HG02938 (cell line): ENCODE measurements around the gene CCT8.
A peak's percentile ranks its signal among the peaks of the same experiment; 100 is the strongest.

Experiments
- ATAC-seq: cut with Tn5 transposase; IDR thresholded peaks from one replicate; pipeline ENCODE4 v1.9.1; 2021; ENCODE audit warnings: mild to moderate bottlenecking, moderate library complexity; ENCODE audit not compliant: unreplicated experiment

The CCT8 gene, protein sequence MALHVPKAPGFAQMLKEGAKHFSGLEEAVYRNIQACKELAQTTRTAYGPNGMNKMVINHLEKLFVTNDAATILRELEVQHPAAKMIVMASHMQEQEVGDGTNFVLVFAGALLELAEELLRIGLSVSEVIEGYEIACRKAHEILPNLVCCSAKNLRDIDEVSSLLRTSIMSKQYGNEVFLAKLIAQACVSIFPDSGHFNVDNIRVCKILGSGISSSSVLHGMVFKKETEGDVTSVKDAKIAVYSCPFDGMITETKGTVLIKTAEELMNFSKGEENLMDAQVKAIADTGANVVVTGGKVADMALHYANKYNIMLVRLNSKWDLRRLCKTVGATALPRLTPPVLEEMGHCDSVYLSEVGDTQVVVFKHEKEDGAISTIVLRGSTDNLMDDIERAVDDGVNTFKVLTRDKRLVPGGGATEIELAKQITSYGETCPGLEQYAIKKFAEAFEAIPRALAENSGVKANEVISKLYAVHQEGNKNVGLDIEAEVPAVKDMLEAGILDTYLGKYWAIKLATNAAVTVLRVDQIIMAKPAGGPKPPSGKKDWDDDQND

GRCh38 chr21:29073222-29074006 is at the start of gene CCT8:
Gene CCT8 (minus strand): TSS chr21:29073648. CDS start chr21:29073590, 58 bp downstream.
- peak; percentile 89 for ATAC-seq

DNA sequence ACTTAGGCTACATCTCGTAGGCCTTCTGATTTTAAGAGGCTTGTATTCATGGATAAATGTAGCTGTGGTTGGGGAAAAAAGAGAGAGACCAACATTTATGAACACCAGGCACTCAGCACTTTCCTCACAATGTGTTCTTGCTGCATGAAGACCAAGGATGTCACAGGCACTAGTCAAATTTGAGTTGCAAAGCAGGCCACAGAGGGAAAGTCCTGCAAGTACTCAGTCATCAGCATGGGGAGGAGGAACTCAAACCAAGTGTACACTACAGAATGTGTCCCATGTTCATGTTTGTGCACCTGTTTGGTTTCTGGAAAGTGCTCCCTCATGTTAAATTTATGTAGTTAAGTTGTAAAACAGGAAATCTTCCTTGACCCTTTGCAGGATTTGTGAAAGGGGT is 48.3 kb upstream of the CCT8 start:
- peak; percentile 55 for ATAC-seq

GRCh38 chr21:29117372-29117955 is 44.0 kb upstream of the CCT8 start:
- no peak for ATAC-seq

DNA sequence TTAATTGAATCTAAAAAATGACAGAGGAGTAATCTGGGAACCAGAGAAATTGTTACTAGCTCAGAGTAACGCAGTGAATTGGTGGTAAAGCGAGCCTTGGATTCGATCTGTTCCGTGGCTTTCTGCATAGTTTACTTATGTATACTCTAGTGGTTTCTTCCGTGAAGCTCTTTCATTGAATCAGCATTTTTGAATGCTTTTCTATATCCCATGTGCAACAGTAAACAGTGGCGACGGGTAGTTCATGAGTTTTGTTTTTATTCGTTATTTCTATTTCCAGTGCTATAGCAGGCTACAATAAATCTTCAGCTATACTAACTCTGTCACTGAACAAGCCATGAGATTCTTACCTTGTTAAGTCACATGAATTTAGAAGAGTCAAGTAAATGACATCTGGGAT is 42.5 kb upstream of the CCT8 start:
- no peak for ATAC-seq

DNA sequence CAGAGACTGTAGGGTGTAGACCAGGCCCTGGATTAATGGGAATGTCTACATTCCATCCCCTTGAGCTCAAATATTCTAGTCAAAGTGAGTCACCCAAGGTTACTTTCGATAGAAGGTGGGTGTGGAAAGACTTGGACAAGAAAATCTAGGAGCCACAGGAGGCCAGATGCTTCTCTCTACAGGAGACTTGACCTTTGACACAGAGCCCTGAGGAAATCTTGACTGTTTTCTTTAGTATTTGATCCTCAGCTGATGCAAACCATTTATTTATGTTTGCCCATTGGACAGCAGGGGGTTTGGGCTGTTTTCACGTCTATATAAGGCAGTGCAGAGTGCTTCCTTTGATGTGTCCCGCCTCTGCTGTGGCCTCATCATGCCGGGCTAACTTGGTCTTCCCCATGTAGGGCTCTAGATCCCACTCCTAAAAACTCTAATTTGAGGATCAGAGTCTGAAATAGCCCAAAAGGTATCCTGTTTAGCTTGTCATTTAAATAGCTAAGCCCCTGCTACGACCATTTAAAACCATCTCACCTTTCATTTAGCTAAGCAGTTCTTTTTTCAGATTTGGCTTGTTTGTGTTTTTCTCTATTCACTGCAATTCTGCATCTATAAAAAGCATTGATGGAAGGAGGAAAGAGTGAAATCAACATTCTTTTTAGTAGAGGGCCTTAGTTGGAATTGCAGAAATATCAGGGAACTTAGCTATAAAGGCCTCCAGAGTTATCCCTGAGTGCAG is 41.5 kb upstream of the CCT8 start:
- no peak for ATAC-seq

DNA sequence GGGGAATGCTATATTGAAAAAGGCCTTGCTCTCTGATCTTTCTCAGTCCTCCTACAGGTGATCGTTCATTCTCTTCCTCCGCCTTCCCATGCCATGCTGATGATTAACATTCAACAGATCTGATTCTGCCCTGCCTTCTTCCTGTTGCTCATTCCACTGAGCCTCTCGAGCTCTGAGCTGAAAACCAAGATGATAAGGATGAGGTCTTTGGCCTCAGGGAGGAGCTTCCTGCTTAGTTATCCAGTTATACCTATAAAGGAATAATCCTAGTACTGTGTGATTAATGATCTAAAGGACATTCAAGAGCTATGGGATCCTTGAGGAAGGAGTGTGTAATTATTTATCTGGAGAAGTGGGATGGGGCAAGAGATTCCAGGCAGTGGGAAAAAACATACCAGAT is 31.8 kb upstream of the CCT8 start:
- no peak for ATAC-seq

DNA sequence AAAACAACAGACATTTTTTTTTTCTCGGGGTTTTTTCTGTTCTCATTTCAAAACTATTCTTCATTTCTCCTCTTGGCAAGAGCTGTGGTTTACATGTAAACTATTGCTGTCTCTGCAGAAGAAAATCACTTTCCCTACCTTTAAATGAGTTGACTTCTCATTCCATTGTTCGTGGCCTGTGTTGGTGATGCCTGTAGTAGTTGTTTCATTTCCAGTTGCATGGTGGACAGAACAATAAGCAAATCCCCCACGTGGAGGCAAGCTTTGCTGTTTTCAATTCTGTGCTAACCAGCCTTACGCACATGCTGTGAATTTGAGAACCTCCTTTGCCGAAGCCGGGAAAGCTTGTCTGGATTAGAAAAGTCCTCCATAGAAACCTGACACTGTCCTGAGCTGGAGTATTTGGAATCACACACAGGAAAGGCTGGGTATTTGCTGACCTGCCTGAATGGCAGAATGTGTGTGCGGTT is 30.8 kb upstream of the CCT8 start:
- no peak for ATAC-seq

DNA sequence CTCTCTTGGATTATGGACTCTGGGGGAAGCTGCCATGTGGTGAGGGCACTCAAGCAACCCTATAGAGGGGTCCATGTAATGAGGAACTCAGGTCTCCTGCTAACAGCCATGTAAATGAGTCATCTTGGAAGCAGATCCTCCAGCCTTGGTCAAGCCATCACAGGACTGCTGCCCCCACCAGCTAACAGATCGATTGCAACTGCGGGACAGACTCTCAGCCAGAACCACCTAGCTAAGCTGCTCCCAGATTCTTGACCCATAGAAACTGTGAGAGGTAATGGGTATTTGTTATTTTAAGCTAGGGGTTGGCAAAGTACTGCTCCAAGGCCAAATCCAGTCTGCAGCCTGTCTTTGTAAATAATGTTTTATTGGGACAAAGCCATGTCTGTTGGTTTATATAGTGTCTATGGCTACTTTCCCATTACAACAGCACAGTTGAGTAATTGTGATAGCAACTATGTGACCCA is 29.4 kb upstream of the CCT8 start:
- no peak for ATAC-seq

GRCh38 chr21:29098156-29098555 is 24.7 kb upstream of the CCT8 start:
- ATAC-seq: no peak

GRCh38 chr21:29096218-29097015 is 23.0 kb upstream of the CCT8 start:
- no peak for ATAC-seq

- no peak for ATAC-seq
Observed at GRCh38 chr21:29092102-29092959, 18.9 kb upstream of the CCT8 start.

GRCh38 chr21:29091033-29091432 is 17.6 kb upstream of the CCT8 start:
- no peak for ATAC-seq

DNA sequence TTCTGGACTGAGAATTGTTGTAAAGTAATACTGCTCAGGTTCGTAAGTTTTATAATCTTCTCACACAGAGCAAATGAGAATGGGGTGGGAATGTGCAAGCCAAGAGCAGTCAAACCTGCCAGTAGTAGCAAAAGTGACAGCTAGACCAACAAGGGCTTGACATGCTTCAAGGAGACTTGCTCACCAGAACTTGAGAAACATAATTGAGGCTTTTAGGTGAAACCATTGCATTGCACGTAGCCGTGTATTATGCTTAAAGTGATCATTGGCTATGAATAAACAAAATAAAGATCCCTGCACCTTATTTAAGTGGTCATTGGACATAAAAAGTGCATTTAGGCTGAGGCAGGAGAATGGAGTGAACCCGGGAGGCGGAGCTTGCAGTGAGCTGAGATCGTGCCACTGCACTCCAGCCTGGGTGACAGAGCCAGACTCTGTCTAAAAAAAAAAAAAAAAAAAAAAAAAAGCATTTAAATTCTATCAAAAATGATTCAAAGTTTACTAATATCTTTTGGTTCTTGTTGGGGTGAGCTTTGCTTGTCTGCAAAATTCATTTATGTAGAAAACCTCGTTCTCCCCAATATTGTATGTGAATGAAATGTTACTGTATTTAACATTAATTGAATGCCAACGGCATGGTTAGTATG is 11.8 kb upstream of the CCT8 start:
- ATAC-seq: no peak

- ATAC-seq: no peak
Observed at GRCh38 chr21:29084372-29084771, 10.9 kb upstream of the CCT8 start.

DNA sequence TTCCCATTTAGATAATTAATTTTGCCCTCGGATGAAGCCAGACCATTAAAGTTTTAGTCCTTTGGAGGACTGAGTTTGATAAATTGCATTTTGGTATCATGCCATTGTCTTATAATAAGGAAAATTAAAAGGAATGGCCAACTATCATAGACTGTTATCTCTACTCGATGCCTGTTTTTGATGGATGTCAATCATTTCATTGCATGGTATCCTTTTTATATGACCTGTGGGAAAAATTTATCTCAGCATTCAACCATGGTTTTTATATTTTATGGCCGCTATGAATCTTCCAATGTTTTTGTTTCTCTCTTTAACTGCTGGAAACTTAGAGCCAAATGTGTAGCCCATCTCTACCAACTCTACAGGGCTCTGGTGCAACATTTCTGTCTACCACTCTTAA is 9.9 kb upstream of the CCT8 start:
- no peak for ATAC-seq

GRCh38 chr21:29082046-29082815 is 8.8 kb upstream of the CCT8 start:
- no peak for ATAC-seq

GRCh38 chr21:29080454-29080941 is 7.0 kb upstream of the CCT8 start:
- no peak for ATAC-seq
